GM12878 (cell line): ENCODE results near the gene CCBE1. TPM values are rescaled to one million over a fixed set of nuclear protein-coding genes. Genes with fewer than 3 reads are reported as not detected.

Experiments
- ATAC-seq: fragments of 200-7000 bp; cut with Tn5 transposase; 3 replicates; pipeline ENCODE4 v1.9.1; 2020; ENCODE audit warnings: mild to moderate bottlenecking, moderate library complexity
- BruUV-seq: library from RNA; stranded (reverse); fragments of 400-500 nt; replicated peaks from 2 replicates; lab custom pipeline; 2021; lab: Mats Ljungman, UMichigan
- CTCF ChIA-PET: fragments of 300-600 bp; sonication (Branson Sonifier 250); formaldehyde crosslinking; extraction: SDS; loops from one replicate; lab custom pipeline; 2021; ENCODE audit warnings: inconsistent platforms; lab: Yijun Ruan, JAX
- POLR2A ChIA-PET: fragments of 350-600 bp; formaldehyde crosslinking; extraction: SDS; loops from one replicate; lab custom pipeline; 2021; ENCODE audit warnings: inconsistent platforms; lab: Charles Lee
- RAD21 ChIA-PET: fragments of 300-600 bp; sonication (Branson Sonifier 250); formaldehyde crosslinking; loops from one replicate; lab custom pipeline; 2023; ENCODE audit warnings: antibody characterized with exemption; ENCODE audit not compliant: unreplicated experiment; lab: Charles Lee
- SMC1A ChIA-PET: fragments of 300-600 bp; sonication (Branson Sonifier 250); formaldehyde crosslinking; loops from one replicate; lab custom pipeline; 2023; ENCODE audit not compliant: unreplicated experiment, uncharacterized antibody; lab: Charles Lee
- DNase-seq: peaks from one replicate; pipeline ENCODE4 v3.0.0-alpha.2; 2011; ENCODE audit warnings: low read depth, low spot score
- FAIRE-seq: peaks from 3 replicates; lab custom pipeline; 2011; peaks lifted over from hg19 to GRCh38; lab: Jason Lieb, UNC
- H2AFZ ChIP-seq: 2 replicates; pipeline ENCODE4 v1.6.0; 2011; ENCODE audit warnings: low read depth, low read length, control low read depth; ENCODE audit not compliant: control insufficient read depth
- H3K27ac ChIP-seq: 2 replicates; pipeline ENCODE4 v1.5.1; 2011; ENCODE audit warnings: control low read depth; ENCODE audit not compliant: control insufficient read depth, insufficient read depth
- H3K27me3 ChIP-seq, 2 experiments: replicated peaks in 1 of 2; 2 replicates each; pipeline versions ENCODE4 v1.6.0 to v1.6.1; 2011; ENCODE audit warnings: low read length in 1 of 2; ENCODE audit not compliant: control insufficient read depth in 2 of 2, insufficient read depth in 2 of 2
- H3K36me3 ChIP-seq, 2 experiments: 2 replicates each; pipeline ENCODE4 v1.5.1; 2011; ENCODE audit warnings: low read length in 1 of 2; ENCODE audit not compliant: control insufficient read depth in 2 of 2, insufficient read depth in 2 of 2
- H3K4me1 ChIP-seq: 2 replicates; pipeline ENCODE4 v1.6.1; 2011; ENCODE audit warnings: mild to moderate bottlenecking, low read length, moderate library complexity, mixed read lengths; ENCODE audit not compliant: control insufficient read depth, insufficient read depth
- H3K4me2 ChIP-seq: 2 replicates; pipeline ENCODE4 v1.6.0; 2011; ENCODE audit warnings: control low read depth; ENCODE audit not compliant: control insufficient read depth, insufficient read depth
- H3K4me3 ChIP-seq: fragments of 200-600 bp; sonication (generic); 2 replicates; pipeline ENCODE4 v1.5.1; 2016
- H3K79me2 ChIP-seq: 2 replicates; pipeline ENCODE4 v1.6.0; 2011; ENCODE audit warnings: low read length; ENCODE audit not compliant: control insufficient read depth, insufficient read depth
- H3K9ac ChIP-seq: 2 replicates; pipeline ENCODE4 v1.8.0; 2011; ENCODE audit warnings: low read length, control low read depth, mixed read lengths; ENCODE audit not compliant: control insufficient read depth, insufficient read depth
- H3K9me3 ChIP-seq: replicated peaks from 3 replicates; pipeline ENCODE4 v1.5.1; 2011; ENCODE audit warnings: mild to moderate bottlenecking, low read length; ENCODE audit not compliant: control insufficient read depth, insufficient read depth
- H4K20me1 ChIP-seq: 2 replicates; pipeline ENCODE4 v1.6.0; 2011; ENCODE audit not compliant: control insufficient read depth, insufficient read depth
- BCL11A ChIP-seq: IDR thresholded peaks from 2 replicates; pipeline ENCODE4 v1.6.1; 2011; ENCODE audit warnings: low read depth, low read length
- CBX5 ChIP-seq: sonication (generic); IDR thresholded peaks from 2 replicates; pipeline ENCODE4 v1.6.1; 2016; ENCODE audit warnings: low read depth, moderate library complexity, mild to moderate bottlenecking, inconsistent platforms
- CREM ChIP-seq: IDR thresholded peaks from 2 replicates; pipeline ENCODE4 v1.6.1; 2014; ENCODE audit warnings: antibody characterized with exemption, low read depth
- FOXK2 ChIP-seq: fragments of 450-650 bp; IDR thresholded peaks from 2 replicates; pipeline ENCODE4 v1.6.1; 2017; ENCODE audit warnings: mild to moderate bottlenecking, moderate library complexity
- FOXM1 ChIP-seq: IDR thresholded peaks from 2 replicates; pipeline ENCODE4 v1.6.1; 2012; ENCODE audit warnings: low read depth, mild to moderate bottlenecking, inconsistent platforms, low read length, moderate library complexity
- RB1 ChIP-seq: fragments of 450-650 bp; formaldehyde crosslinking; IDR thresholded peaks from 2 replicates; pipeline ENCODE4 v1.6.1; 2017; ENCODE audit warnings: mild to moderate bottlenecking, borderline replicate concordance
- RBBP5 ChIP-seq: fragments of 200-600 bp; sonication (generic); conservative IDR thresholded peaks from 2 replicates; pipeline ENCODE4 v1.6.1; 2016
- SUZ12 ChIP-seq: fragments of 200-600 bp; sonication (generic); IDR thresholded peaks from one replicate; pipeline ENCODE4 v1.6.1; 2018; ENCODE audit warnings: antibody characterized with exemption, mild to moderate bottlenecking; ENCODE audit not compliant: unreplicated experiment
- TBL1XR1 ChIP-seq: IDR thresholded peaks from 2 replicates; pipeline ENCODE4 v1.6.1; 2012; ENCODE audit warnings: low read depth, low read length, improper control_type of control experiment
- ZNF274 ChIP-seq: IDR thresholded peaks from one replicate; pipeline ENCODE4 v1.8.0; 2011; ENCODE audit not compliant: insufficient read length, insufficient read depth
- WGBS: methylation state at CpG from one replicate; pipeline ENCODE4 v1.1.6; 2016; ENCODE audit warnings: low lambda C conversion rate; ENCODE audit not compliant: insufficient replicate concordance, insufficient coverage; ENCODE audit errors: missing lambda C conversion rate; 5-methylcytosine and 5-hydroxymethylcytosine counted together
- in situ Hi-C: fragments of 300-500 bp; cut with MboI; formaldehyde crosslinking; loops from 9 replicates; pipeline ENCODE4 v1.14.3; 2018; ENCODE audit warnings: mixed read lengths
- intact Hi-C: fragments of 100-400 bp; cut with micrococcal nuclease; formaldehyde crosslinking; loops from one replicate; pipeline ENCODE4 v1.14.2; 2022; ENCODE audit not compliant: unreplicated experiment
- polyA plus RNA-seq, 11 experiments: library from polyadenylated mRNA; depleted of rRNA in 4 of 11; unstranded in 6 of 11; stranded (reverse) in 5 of 11; fragments of >200 nt; fragmentation: Nextera tagmentation in 4 of 11; fragmentation: Illumina TruSeq in 1 of 11; extraction: Ambion mirVana in 4 of 11; extraction: Trizol in 1 of 11; gene quantifications; 1 replicate in 1 of 11; 2 replicates in 10 of 11; pipeline versions ENCODE4 v1.2.1 to v1.2.3, GENCODE V29; 2011 to 2016; ENCODE audit warnings: inconsistent platforms in 2 of 11, missing spikeins in 2 of 11, low read depth in 1 of 11
- total RNA-seq, 4 experiments: library from RNA; depleted of rRNA in 3 of 4; stranded (reverse); fragments of >200 nt in 3 of 4; fragmentation: Illumina TruSeq in 1 of 4; extraction: Trizol in 1 of 4; gene quantifications; 2 replicates each; pipeline versions ENCODE4 v1.2.1 to v1.2.3, GENCODE V29; 2013 to 2021
- TF ChIP-seq, protein P1 (sequence below), 3 experiments: IDR thresholded peaks in 2 of 3; conservative IDR thresholded peaks in 1 of 3; 2 replicates each; pipeline ENCODE4 v1.5.1; 2011; ENCODE audit warnings: low read depth in 3 of 3, low read length in 3 of 3, mild to moderate bottlenecking in 3 of 3, control low read depth in 2 of 3, moderate library complexity in 2 of 3, inconsistent platforms in 1 of 3, mixed read lengths in 1 of 3; ENCODE audit not compliant: control insufficient read depth in 2 of 3, insufficient read depth in 1 of 3; ENCODE audit errors: extremely low read depth in 1 of 3
- TF ChIP-seq, protein P2 (sequence below): IDR thresholded peaks from 2 replicates; pipeline ENCODE4 v1.6.1; 2012; ENCODE audit warnings: low read depth, low read length, improper control_type of control experiment
- TF ChIP-seq, protein P3 (sequence below): fragments of 150-350 bp; IDR thresholded peaks from 2 replicates; pipeline ENCODE4 v1.6.1; 2016; ENCODE audit warnings: low read depth, low read length
- TF ChIP-seq, protein P4 (sequence below): IDR thresholded peaks from 2 replicates; pipeline ENCODE4 v1.6.1; 2011; ENCODE audit warnings: borderline replicate concordance, low read depth, mild to moderate bottlenecking, moderate library complexity, low read length; ENCODE audit not compliant: insufficient read depth, poor library complexity, severe bottlenecking

The CCBE1 gene
- total and polyA plus RNA-seq, 10 of the 15 experiments (the other 5 are each of a cell fraction or from before 2014, with no cell fraction given): 0.03 to 0.49 (median 0.04) TPM; not detected in 7

DNA sequence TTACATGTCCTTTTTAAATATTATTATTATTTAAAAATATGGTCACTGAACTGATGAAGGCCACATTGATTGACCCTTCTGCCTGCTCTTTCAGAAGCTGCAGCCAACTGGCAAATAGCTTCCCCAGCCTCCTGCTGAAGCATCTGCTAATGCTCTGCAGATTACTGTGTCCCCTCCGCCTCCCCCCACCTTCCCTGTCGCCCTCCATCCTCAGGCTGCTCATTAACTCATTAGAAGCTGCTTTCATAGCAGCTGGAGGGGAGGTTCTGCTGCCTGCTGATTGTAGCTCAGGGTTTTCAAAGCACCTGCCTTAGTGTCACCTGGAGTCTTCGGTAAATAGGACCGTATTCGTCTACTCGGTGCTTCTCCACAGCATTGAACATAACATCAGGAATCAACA lies 313.4 kb downstream of the CCBE1 start:
- Histone ChIP-seq H3K4me2 (no peak overlapping the region), H3K9me3 (no peaks in the 10 kb centered on the region), H3K27me3 (peaks cover 0 to 4% of the 10 kb centered on the region in 2 experiments; a peak in 3 of 4 replicates), H3K36me3 (no peaks in the 10 kb centered on the region), H3K79me2 (no peaks in the 10 kb centered on the region), H2AFZ (no peak overlapping the region), H3K4me3 (no peak overlapping the region), H3K9ac (no peak overlapping the region), H3K27ac (no peak overlapping the region), H3K4me1 (no peaks in the 10 kb centered on the region), H4K20me1 (no peaks in the 10 kb centered on the region)
- ChIA-PET CTCF (interaction anchor here (2.2 kb wide), 1 partner anchor 18 kb away, joined by 8 read pairs; no protein-coding TSS in a partner anchor), POLR2A (no interaction called here), RAD21 (no interaction called here), SMC1A (interaction anchor here (0.6 to 1.2 kb wide), 3 partner anchors 18 to 566 kb away, joined by 3 read pairs; no protein-coding TSS in a partner anchor)
- FAIRE-seq: no peak
- DNase-seq: no peak
- in situ Hi-C loops: no loop called here
- TF ChIP-seq FOXM1: no peak
- no peak for TF ChIP-seq BCL11A
- no peak for TF ChIP-seq TBL1XR1
- no peak for TF ChIP-seq RB1
- no peak for TF ChIP-seq FOXK2
- TF ChIP-seq, protein P1, sequence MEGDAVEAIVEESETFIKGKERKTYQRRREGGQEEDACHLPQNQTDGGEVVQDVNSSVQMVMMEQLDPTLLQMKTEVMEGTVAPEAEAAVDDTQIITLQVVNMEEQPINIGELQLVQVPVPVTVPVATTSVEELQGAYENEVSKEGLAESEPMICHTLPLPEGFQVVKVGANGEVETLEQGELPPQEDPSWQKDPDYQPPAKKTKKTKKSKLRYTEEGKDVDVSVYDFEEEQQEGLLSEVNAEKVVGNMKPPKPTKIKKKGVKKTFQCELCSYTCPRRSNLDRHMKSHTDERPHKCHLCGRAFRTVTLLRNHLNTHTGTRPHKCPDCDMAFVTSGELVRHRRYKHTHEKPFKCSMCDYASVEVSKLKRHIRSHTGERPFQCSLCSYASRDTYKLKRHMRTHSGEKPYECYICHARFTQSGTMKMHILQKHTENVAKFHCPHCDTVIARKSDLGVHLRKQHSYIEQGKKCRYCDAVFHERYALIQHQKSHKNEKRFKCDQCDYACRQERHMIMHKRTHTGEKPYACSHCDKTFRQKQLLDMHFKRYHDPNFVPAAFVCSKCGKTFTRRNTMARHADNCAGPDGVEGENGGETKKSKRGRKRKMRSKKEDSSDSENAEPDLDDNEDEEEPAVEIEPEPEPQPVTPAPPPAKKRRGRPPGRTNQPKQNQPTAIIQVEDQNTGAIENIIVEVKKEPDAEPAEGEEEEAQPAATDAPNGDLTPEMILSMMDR (IDR thresholded peaks at IDR 0.05 in 2 of 3, conservative IDR thresholded peaks at IDR 0.05 in 1 of 3; ENCODE audit: control insufficient read depth in 2 of 3, extremely low read depth in 1 of 3, insufficient read depth in 1 of 3, low read depth in 3 of 3, low read length in 3 of 3): no peak
- TF ChIP-seq, protein P2, sequence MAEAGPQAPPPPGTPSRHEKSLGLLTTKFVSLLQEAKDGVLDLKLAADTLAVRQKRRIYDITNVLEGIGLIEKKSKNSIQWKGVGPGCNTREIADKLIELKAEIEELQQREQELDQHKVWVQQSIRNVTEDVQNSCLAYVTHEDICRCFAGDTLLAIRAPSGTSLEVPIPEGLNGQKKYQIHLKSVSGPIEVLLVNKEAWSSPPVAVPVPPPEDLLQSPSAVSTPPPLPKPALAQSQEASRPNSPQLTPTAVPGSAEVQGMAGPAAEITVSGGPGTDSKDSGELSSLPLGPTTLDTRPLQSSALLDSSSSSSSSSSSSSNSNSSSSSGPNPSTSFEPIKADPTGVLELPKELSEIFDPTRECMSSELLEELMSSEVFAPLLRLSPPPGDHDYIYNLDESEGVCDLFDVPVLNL: no peak
- no peak for TF ChIP-seq RBBP5
- TF ChIP-seq SUZ12: no peak
- TF ChIP-seq, protein P3, sequence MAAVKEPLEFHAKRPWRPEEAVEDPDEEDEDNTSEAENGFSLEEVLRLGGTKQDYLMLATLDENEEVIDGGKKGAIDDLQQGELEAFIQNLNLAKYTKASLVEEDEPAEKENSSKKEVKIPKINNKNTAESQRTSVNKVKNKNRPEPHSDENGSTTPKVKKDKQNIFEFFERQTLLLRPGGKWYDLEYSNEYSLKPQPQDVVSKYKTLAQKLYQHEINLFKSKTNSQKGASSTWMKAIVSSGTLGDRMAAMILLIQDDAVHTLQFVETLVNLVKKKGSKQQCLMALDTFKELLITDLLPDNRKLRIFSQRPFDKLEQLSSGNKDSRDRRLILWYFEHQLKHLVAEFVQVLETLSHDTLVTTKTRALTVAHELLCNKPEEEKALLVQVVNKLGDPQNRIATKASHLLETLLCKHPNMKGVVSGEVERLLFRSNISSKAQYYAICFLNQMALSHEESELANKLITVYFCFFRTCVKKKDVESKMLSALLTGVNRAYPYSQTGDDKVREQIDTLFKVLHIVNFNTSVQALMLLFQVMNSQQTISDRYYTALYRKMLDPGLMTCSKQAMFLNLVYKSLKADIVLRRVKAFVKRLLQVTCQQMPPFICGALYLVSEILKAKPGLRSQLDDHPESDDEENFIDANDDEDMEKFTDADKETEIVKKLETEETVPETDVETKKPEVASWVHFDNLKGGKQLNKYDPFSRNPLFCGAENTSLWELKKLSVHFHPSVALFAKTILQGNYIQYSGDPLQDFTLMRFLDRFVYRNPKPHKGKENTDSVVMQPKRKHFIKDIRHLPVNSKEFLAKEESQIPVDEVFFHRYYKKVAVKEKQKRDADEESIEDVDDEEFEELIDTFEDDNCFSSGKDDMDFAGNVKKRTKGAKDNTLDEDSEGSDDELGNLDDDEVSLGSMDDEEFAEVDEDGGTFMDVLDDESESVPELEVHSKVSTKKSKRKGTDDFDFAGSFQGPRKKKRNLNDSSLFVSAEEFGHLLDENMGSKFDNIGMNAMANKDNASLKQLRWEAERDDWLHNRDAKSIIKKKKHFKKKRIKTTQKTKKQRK: no peak
- no peak for TF ChIP-seq CBX5
- TF ChIP-seq ZNF274: no peak
- TF ChIP-seq, protein P4, sequence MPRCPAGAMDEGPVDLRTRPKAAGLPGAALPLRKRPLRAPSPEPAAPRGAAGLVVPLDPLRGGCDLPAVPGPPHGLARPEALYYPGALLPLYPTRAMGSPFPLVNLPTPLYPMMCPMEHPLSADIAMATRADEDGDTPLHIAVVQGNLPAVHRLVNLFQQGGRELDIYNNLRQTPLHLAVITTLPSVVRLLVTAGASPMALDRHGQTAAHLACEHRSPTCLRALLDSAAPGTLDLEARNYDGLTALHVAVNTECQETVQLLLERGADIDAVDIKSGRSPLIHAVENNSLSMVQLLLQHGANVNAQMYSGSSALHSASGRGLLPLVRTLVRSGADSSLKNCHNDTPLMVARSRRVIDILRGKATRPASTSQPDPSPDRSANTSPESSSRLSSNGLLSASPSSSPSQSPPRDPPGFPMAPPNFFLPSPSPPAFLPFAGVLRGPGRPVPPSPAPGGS: no peak
- TF ChIP-seq CREM: no peak
- 59% methylated on average over 6 of the region's 6 CpGs for WGBS
- no TSS peak for BruUV-seq
- intact Hi-C loops: no loop called here
- no peak for ATAC-seq
